Endothelial cell of umbilical vein (primary cell): ENCODE results near the gene SCUBE3. TPM values are rescaled to one million over a fixed set of nuclear protein-coding genes. Genes with fewer than 3 reads are reported as not detected.

ENCODE experiments used
- BruUV-seq: library from RNA; stranded (reverse); fragments of 400-500 nt; replicated peaks from 2 replicates; lab custom pipeline; 2021; lab: Mats Ljungman, UMichigan
- CTCF ChIA-PET: fragments of 300-600, 350-600 bp; sonication (Branson Sonifier 250); formaldehyde crosslinking; loops from one replicate; lab custom pipeline; 2021; ENCODE audit warnings: antibody characterized with exemption, inconsistent platforms; lab: Charles Lee
- POLR2A ChIA-PET: fragments of 300-600, 350-600 bp; sonication (Branson Sonifier 250); formaldehyde crosslinking; loops from one replicate; lab custom pipeline; 2021; ENCODE audit warnings: antibody characterized with exemption, inconsistent platforms; lab: Charles Lee
- DNase-seq: peaks from one replicate; pipeline ENCODE4 v3.0.0-alpha.2; 2011; ENCODE audit warnings: low read depth, low spot score
- FAIRE-seq: peaks from 2 replicates; lab custom pipeline; 2011; peaks lifted over from hg19 to GRCh38; lab: Jason Lieb, UNC
- H2AFZ ChIP-seq: 2 replicates; pipeline ENCODE4 v1.6.0; 2012; ENCODE audit warnings: low read depth, low read length, control low read depth, inconsistent platforms
- H3K27ac ChIP-seq: 2 replicates; pipeline ENCODE4 v1.5.1; 2011; ENCODE audit warnings: low read depth, mild to moderate bottlenecking, control low read depth, low read length, moderate library complexity; ENCODE audit not compliant: insufficient read depth
- H3K27me3 ChIP-seq, 2 experiments: 2 replicates each; pipeline versions ENCODE4 v1.6.0 to v1.6.1; 2011; ENCODE audit warnings: low read length in 2 of 2, mixed read lengths in 1 of 2; ENCODE audit not compliant: control insufficient read depth in 2 of 2, insufficient read depth in 2 of 2
- H3K36me3 ChIP-seq, 2 experiments: 2 replicates in 1 of 2; 3 replicates in 1 of 2; pipeline ENCODE4 v1.5.1; 2011; ENCODE audit warnings: low read length in 2 of 2, mild to moderate bottlenecking in 1 of 2, moderate library complexity in 1 of 2; ENCODE audit not compliant: control insufficient read depth in 2 of 2, insufficient read depth in 2 of 2; ENCODE audit errors: extremely low read depth in 1 of 2
- H3K4me1 ChIP-seq: 3 replicates; pipeline ENCODE4 v1.5.1; 2011; ENCODE audit warnings: mild to moderate bottlenecking, low read length; ENCODE audit not compliant: control insufficient read depth, insufficient read depth; ENCODE audit errors: extremely low read depth
- H3K4me2 ChIP-seq: 2 replicates; pipeline ENCODE4 v1.6.1; 2011; ENCODE audit warnings: low read length, control low read depth, mixed read lengths; ENCODE audit not compliant: insufficient read depth
- H3K4me3 ChIP-seq, 3 experiments: fragments of 200-600 bp in 1 of 3; sonication (generic), shearing (Covaris generic) in 1 of 3; replicated peaks in 1 of 3; 2 replicates each; pipeline ENCODE4 v1.5.1; 2011 to 2016; ENCODE audit warnings: control low read depth in 3 of 3, low read length in 3 of 3, mild to moderate bottlenecking in 2 of 3, inconsistent platforms in 1 of 3, low read depth in 1 of 3, moderate library complexity in 1 of 3; ENCODE audit not compliant: insufficient read depth in 1 of 3
- H3K79me2 ChIP-seq: 2 replicates; pipeline ENCODE4 v1.6.0; 2012; ENCODE audit warnings: low read length, inconsistent platforms; ENCODE audit not compliant: control insufficient read depth, insufficient read depth
- H3K9ac ChIP-seq: replicated peaks from 2 replicates; pipeline ENCODE3; 2011; ENCODE audit warnings: low read length, control low read depth; ENCODE audit not compliant: insufficient read depth; ENCODE audit errors: extremely low read depth
- H3K9me1 ChIP-seq: replicated peaks from 3 replicates; pipeline ENCODE4 v1.6.0; 2011; ENCODE audit warnings: mild to moderate bottlenecking, low read length; ENCODE audit not compliant: control insufficient read depth, insufficient read depth; ENCODE audit errors: extremely low read depth
- H3K9me3 ChIP-seq: replicated peaks from 2 replicates; pipeline ENCODE4 v1.5.1; 2012; ENCODE audit warnings: low read length, inconsistent platforms; ENCODE audit not compliant: control insufficient read depth, insufficient read depth
- H4K20me1 ChIP-seq: replicated peaks from 2 replicates; pipeline ENCODE3; 2011; ENCODE audit warnings: mild to moderate bottlenecking, low read length; ENCODE audit not compliant: control insufficient read depth, insufficient read depth; ENCODE audit errors: extremely low read depth
- CTCF ChIP-seq, 2 donors: IDR thresholded peaks; 1 replicate in 1 of 2; 2 replicates in 1 of 2; pipeline ENCODE4 v1.5.1; 2011; ENCODE audit warnings: low read length in 2 of 2, mild to moderate bottlenecking in 2 of 2, moderate library complexity in 2 of 2, control low read depth in 1 of 2, inconsistent platforms in 1 of 2, low read depth in 1 of 2; ENCODE audit not compliant: insufficient read depth in 1 of 2; ENCODE audit errors: extremely low read depth in 1 of 2
- EZH2 ChIP-seq: IDR thresholded peaks from 2 replicates; pipeline ENCODE4 v1.6.1; 2012; ENCODE audit warnings: borderline replicate concordance, low read depth, mild to moderate bottlenecking, moderate library complexity, low read length, inconsistent platforms; ENCODE audit not compliant: severe bottlenecking
- FOS ChIP-seq: IDR thresholded peaks from 2 replicates; pipeline ENCODE4 v1.6.1; 2011; ENCODE audit warnings: mild to moderate bottlenecking, low read length, moderate library complexity, borderline replicate concordance; ENCODE audit not compliant: insufficient read depth
- GATA2 ChIP-seq: IDR thresholded peaks from 2 replicates; pipeline ENCODE4 v1.7.0; 2011; ENCODE audit warnings: low read depth, mild to moderate bottlenecking, moderate library complexity, mixed read lengths, low read length; ENCODE audit not compliant: insufficient read length, insufficient read depth
- JUN ChIP-seq: IDR thresholded peaks from 2 replicates; pipeline ENCODE4 v1.6.1; 2011; ENCODE audit warnings: borderline replicate concordance, low read depth; ENCODE audit not compliant: insufficient read length, insufficient read depth
- MYC ChIP-seq: IDR thresholded peaks from one replicate; pipeline ENCODE4 v1.6.1; 2011; ENCODE audit warnings: mild to moderate bottlenecking, low read depth, low read length
- POLR2A ChIP-seq: IDR thresholded peaks from 2 replicates; pipeline ENCODE4 v1.6.1; 2012; ENCODE audit warnings: low read depth, mild to moderate bottlenecking, control low read depth, low read length
- POLR2AphosphoS5 ChIP-seq: IDR thresholded peaks from 2 replicates; pipeline ENCODE4 v1.6.1; 2012; ENCODE audit warnings: low read depth, mild to moderate bottlenecking, control low read depth, low read length, moderate library complexity; ENCODE audit not compliant: insufficient read depth
- dilution Hi-C: fragments of 300-500 bp; cut with MboI; formaldehyde crosslinking; loops from one replicate; pipeline ENCODE4 v1.15.0; 2019; ENCODE audit warnings: low sequenced_read_pairs; ENCODE audit not compliant: extremely low pct_ligation_motif_present
- intact Hi-C: fragments of 100-400 bp; cut with micrococcal nuclease; formaldehyde crosslinking; loops from one replicate; pipeline ENCODE4 v1.10.0; 2022
- polyA plus RNA-seq, 4 experiments: library from polyadenylated mRNA; depleted of rRNA in 3 of 4; stranded (reverse) in 3 of 4; unstranded in 1 of 4; fragments of >200 nt; gene quantifications; 2 replicates each; pipeline versions ENCODE4 v1.2.1 to v1.2.3, GENCODE V29; 2011 to 2012; ENCODE audit warnings: missing spikeins in 1 of 4
- total RNA-seq: library from RNA; stranded (reverse); gene quantifications from 2 replicates; pipeline ENCODE4 v1.2.3, GENCODE V29; 2021
- TF ChIP-seq, protein P1 (sequence below): IDR thresholded peaks from 2 replicates; pipeline ENCODE4 v1.6.1; 2011; ENCODE audit not compliant: insufficient read depth, insufficient read length

The SCUBE3 gene
- total and polyA plus RNA-seq, 2 donors (not counting 3 experiments of a cell fraction or from before 2014, with no cell fraction given) = 1.1 to 1.5 TPM

DNA sequence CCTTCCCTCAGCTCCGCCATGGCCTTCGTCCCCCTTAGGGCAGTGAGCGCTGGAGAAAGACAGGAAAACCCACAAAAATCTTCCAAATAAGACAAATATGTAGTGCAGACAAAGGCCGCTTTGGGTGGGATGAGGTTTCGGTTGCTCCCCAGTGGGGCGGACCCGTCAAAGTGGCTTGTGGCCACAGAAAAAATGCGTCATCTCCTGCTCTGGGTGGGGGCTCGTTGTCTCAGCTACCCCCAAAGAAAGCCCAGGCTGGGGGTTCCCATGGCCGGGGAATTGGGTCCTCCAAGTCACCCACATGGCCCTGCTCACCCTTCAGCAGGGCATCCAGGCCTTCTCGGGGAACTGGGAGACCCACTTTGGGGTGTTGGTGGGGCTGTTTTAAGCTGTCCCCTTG is 21.9 kb upstream of the SCUBE3 start:
- DNase-seq = no peak
- H3K9me3 ChIP-seq = no peaks in the 10 kb centered on the region
- H2AFZ ChIP-seq = no peak overlapping the region
- no peak overlapping the region for H3K27ac ChIP-seq
- H4K20me1 ChIP-seq = no peaks in the 10 kb centered on the region
- no peak overlapping the region for H3K9ac ChIP-seq
- no peaks in the 10 kb centered on the region for H3K9me1 ChIP-seq
- dilution Hi-C loops = no loop called here
- H3K4me2 ChIP-seq = no peak overlapping the region
- no TSS peak for BruUV-seq
- no peaks in the 10 kb centered on the region for H3K36me3 ChIP-seq
- H3K4me1 ChIP-seq = no peaks in the 10 kb centered on the region
- H3K4me3 ChIP-seq = no peak overlapping the region
- CTCF ChIA-PET = interaction anchor here (1.6 to 8.9 kb wide), 2 partner anchors 15 to 46 kb away, joined by 8 to 63 read pairs; no protein-coding TSS in a partner anchor
- TF ChIP-seq, protein P1, sequence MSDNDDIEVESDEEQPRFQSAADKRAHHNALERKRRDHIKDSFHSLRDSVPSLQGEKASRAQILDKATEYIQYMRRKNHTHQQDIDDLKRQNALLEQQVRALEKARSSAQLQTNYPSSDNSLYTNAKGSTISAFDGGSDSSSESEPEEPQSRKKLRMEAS = no peak
- TF ChIP-seq FOS (no peak), POLR2AphosphoS5 (no peak), EZH2 (no peak), GATA2 (no peak), JUN (no peak)
- H3K27me3 ChIP-seq = peaks cover 3 to 5% of the 10 kb centered on the region in 2 experiments
- POLR2A ChIA-PET = no interaction called here
- intact Hi-C loops = no loop called here
- FAIRE-seq = no peak
- no peaks in the 10 kb centered on the region for H3K79me2 ChIP-seq

DNA sequence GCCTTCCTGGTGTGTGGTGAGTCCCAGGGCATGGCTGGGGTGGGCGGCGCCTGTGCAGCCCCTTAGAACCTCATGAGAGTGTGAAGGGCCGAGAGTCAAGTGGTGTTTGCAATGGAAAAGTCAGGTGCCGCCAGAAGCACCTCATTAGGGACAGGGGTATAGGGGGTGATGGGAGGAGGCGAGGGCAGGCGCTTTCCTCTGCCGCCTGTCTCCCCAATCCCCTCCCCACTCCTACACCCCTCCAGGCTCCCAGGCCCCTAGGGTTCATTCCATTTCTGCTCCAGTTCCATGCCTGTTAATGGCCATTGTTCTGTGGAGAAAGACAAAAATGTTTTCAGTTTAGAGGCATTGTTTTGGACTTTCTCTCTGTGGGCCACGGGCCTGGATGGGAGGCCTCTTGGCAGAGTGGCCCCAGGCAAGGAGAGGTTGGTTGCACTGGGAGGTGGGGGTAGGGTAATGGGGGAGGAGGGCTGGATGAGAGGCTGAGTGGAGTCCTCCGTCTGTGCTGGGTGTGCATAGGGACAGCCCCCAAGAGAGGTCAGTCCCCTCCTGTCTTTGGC is 21.4 kb upstream of the SCUBE3 start:
- no peak overlapping the region for H3K27ac ChIP-seq
- FAIRE-seq = no peak
- no peak overlapping the region for H3K9ac ChIP-seq
- no peak overlapping the region for H3K4me3 ChIP-seq
- no peaks in the 10 kb centered on the region for H3K79me2 ChIP-seq
- no peaks in the 10 kb centered on the region for H3K36me3 ChIP-seq
- peaks cover 3 to 5% of the 10 kb centered on the region in 2 experiments for H3K27me3 ChIP-seq
- no peaks in the 10 kb centered on the region for H3K9me3 ChIP-seq
- H3K4me2 ChIP-seq = no peak overlapping the region
- H3K4me1 ChIP-seq = no peaks in the 10 kb centered on the region
- TF ChIP-seq POLR2A = no peak
- no peak for TF ChIP-seq CTCF (IDR thresholded peaks at IDR 0.05; ENCODE audit: extremely low read depth in 1 of 2, insufficient read depth in 1 of 2, low read depth in 1 of 2, low read length in 2 of 2)
- no peak for TF ChIP-seq FOS
- TF ChIP-seq, protein P1 = no peak
- no peak for TF ChIP-seq MYC
- TF ChIP-seq EZH2 = no peak
- TF ChIP-seq JUN = no peak
- no peak for TF ChIP-seq POLR2AphosphoS5
- TF ChIP-seq GATA2 = no peak
- no peaks in the 10 kb centered on the region for H3K9me1 ChIP-seq
- no peak overlapping the region for H2AFZ ChIP-seq
- BruUV-seq = no TSS peak
- H4K20me1 ChIP-seq = no peaks in the 10 kb centered on the region
- no peak for DNase-seq
- POLR2A ChIA-PET = no interaction called here
- intact Hi-C loops = no loop called here
- CTCF ChIA-PET = interaction anchor here (8.9 kb wide), 1 partner anchor 14 kb away, joined by 63 read pairs; no protein-coding TSS in a partner anchor
- dilution Hi-C loops = no loop called here
